Forelimb muscle (tissue), 1 donor: ENCODE results near the gene CBFA2T2. TPM values are rescaled to one million over a fixed set of nuclear protein-coding genes. Genes with fewer than 3 reads are reported as not detected.
A peak's percentile ranks its signal among the peaks of the same experiment; 100 is the strongest.
"Not testable (repeated sequence)": the region's sequence is repeated elsewhere in the genome, so short reads cannot be mapped to it uniquely, and the experiment has no call there.

Experiments used
- DNase-seq: peaks from one replicate; pipeline ENCODE4 v3.0.0-alpha.2; 2013; ENCODE audit warnings: low read depth
- polyA plus RNA-seq: library from polyadenylated mRNA; unstranded; fragments of 120-200 nt; gene quantifications from one replicate; pipeline ENCODE4 v1.2.1, GENCODE V29; 2013; ENCODE audit not compliant: insufficient read length

Gene CBFA2T2
- polyA plus RNA-seq, 1 donor, result 17.5 TPM

- DNase-seq, result no peak
Observed at GRCh38 chr20:33470866-33471265, 19.0 kb upstream of the CBFA2T2 start.

GRCh38 chr20:33472868-33473435 is 16.9 kb upstream of the CBFA2T2 start:
- no peak for DNase-seq

DNA sequence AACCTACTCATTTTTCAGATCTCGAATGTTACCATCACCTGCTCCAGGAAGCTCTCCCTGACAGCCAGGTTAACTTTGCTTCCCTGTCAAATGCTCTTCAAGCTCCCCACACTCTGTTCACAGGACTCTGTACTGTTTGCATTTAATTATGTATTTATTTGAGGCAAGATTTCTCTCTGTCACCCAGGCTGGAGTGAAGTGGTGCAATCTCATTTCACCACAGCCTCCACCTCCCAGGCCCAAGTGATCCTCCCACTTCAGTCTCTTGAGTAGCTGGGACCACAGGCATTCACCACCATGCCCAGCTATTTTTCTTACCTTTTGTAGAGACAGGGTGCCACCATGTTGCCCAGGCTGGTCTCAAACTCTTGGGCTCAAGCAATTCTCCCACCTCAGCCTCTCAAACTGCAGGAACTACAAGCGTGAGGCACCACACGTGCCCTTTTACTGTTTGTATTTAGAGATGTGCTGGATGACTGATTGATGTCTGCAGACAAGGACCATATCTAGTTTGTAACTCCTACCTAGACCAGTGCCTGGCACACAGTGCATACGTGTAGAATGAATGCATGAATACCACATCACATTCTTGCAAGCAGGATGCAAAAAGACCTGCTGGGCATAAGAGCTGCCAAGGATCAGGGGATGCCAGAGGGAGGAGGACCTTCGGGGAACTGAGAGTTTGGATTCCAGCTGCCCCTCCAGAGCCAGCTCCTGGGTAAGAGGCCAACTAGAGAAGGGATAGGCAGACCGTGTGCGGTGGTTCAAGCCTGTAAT is 15.6 kb upstream of the CBFA2T2 start:
- DNase-seq, result no peak

DNA sequence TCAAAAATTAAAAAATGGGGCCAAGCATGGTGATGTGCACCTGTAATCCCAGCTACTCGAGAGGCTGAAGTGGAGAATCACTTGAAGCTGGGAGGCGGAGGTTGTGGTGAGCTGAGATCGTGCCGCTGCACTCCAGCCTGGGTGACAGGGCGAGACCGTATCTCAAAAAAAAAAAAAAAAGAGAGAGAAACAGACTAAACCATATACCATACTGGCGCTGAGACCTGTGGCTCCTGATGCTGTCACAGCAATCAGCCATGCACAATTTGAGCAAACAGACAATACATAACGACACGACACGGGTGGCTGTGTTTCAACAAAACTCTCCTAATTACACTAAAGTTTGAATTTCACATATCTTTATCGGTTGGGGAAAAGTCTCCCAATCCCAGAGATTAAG is 14.9 kb upstream of the CBFA2T2 start:
- no peak for DNase-seq

- no peak for DNase-seq
Observed at GRCh38 chr20:33475381-33476152, 14.3 kb upstream of the CBFA2T2 start.

DNA sequence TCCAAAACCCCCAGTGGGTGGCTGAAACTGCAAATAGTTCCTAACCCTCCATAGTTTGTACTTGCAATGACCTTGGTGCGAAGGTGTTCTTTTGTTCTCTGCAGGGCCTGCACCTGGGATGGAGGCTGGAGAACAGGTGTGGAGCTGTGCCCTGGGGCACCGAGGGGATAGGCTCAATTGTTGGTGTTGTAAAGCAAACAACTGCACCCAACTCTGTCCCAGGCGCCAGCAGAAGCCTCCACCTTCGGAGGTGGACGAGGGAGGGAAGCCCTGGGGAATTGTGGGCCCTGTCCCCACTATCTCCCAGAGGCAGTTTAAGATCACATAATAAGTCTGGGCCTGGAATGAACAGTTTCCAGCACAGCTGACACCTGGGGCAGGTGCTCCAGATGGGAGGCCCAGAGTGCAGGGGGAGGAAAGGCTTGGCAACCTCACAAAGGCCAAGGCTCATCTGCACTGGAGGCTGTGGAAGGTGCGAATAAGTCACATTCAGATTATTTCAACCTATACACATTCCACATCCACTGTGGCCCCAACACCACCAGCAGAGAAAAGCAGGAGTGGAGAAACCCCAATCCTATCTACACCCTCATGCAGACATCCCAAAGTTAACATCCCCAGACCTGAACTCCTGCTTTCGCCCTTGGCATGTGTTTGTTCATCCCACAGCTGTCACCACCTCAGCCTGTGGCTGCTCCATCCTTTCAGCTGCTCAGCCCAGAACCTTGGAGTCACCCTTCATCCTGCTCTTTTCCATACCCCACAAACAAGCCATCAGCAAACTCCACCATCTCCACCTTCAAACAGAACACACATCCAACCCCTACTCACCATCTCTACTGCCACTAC is 12.3 kb upstream of the CBFA2T2 start:
- DNase-seq, result no peak

DNA sequence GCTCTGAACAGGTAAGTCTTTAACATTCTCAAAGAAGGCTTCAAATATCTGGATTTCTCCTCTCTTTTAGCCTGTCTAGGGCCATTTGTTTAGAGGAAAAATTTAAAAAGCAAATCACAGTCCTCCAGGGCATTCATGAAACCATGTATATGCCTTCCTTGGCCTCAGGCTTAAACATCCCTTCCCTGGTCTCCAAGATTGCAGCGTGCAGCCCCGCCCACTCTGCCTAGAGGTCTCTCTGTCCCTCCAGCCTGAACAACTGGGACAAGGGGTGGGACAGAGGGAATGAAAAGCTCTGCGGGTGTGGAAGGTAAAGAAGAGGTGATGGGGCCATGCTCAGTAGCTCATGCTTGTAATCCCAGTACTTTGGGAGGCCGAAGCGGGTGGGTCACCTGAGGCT is 9.8 kb upstream of the CBFA2T2 start:
- DNase-seq, result no peak

GRCh38 chr20:33481431-33481941 is 8.4 kb upstream of the CBFA2T2 start:
- DNase-seq, result no peak

DNA sequence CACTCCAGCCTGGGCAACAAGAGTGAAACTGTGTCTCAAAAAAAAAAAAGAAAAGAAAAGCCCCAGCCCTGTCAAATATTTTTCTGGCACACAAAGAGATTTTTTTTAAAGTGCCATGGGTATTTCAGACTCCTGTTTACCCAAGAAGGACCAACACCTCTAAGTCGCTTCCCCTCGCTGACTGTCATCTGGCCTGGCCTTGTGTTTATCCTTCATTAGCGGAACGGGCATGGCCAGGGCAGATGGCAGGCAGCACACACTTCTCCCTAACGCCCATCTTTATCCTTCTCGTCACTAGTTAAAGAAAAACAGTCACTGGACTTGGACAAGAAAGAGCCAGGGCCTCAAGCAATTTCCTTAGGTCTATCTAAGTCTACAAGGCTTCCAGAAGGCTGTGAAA is 7.3 kb upstream of the CBFA2T2 start:
- DNase-seq, result no peak

- DNase-seq, result not testable (repeated sequence)
Observed at GRCh38 chr20:33483186-33483585, 6.7 kb upstream of the CBFA2T2 start.

- no peak for DNase-seq
Observed at GRCh38 chr20:33488201-33488600, 1.7 kb upstream of the CBFA2T2 start.

DNA sequence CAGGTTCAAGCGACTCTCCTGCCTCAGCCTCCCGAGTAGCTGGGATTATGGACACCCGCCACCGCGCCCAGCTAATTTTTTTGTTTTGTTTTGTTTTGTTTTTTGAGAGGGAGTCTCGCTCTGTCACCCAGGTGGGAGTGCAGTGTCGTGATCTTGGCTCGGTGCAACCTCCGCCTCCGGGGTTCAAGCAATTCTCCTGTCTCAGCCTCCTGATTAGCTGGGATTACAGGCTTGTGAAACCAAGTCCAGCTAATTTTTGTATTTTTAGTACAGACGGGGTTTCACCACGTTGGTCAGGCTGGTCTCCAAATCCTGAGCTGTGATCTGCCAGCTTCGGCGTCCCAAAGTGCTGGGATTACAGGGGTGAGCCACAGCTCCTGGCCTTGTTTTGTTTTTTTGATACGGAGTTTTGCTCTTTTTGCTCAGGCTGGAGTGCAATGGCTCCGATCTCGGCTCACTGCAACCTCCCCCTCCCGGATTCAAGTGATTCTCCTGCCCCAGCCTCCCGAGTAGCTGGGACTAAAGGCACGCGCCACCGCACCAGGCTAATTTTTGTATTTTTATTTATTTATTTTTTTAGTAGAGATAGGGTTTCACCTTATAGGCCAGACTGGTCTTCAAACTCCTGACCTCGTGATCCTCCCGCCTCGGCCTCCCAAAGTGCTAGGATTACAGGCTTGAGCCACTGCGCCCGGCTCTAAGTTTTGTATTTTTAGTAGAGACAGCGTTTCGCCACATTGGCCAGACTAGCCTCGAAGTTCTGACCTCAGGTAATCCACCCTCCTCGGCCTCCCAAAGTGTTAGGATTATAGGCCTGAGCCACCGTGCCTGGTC is 1.0 kb upstream of the CBFA2T2 start:
- DNase-seq, result not testable (repeated sequence)

GRCh38 chr20:33489495-33490022 is 337 bp upstream of the CBFA2T2 start:
- DNase-seq, result peak; percentile 85

DNA sequence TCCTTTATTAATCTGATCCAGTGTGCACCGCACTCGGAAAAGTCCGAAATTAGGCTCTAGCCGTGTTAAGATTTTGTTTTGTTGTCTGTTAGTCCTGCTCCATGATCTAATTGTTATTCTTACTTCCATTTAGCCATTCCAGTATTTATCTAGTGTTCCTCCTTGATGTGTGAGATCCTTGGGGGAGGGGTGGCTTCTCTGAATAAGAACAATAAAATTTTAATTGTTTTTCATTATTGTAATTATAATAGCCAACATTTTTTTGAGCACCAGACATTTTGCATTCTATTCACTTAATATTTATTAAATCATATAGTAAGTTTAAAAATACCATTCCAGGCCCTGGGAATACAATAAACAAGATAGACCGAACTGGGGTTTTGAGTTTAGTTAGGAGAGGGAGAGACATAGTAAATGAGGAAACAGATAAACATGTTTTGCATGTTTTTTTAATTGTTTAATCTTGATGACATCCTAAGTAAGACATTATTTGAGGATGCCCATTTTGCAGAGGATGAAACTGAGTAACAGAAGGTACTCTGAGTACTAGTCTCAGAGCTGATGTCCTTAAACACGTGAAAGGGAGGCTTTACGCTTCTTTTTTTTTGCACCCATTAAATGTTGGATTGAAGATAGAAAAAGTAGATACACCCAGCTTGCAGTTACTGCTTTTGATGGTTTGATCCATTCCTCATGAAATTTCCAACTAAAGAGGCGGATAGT is 1.2 kb downstream of the CBFA2T2 start:
- no peak for DNase-seq

DNA sequence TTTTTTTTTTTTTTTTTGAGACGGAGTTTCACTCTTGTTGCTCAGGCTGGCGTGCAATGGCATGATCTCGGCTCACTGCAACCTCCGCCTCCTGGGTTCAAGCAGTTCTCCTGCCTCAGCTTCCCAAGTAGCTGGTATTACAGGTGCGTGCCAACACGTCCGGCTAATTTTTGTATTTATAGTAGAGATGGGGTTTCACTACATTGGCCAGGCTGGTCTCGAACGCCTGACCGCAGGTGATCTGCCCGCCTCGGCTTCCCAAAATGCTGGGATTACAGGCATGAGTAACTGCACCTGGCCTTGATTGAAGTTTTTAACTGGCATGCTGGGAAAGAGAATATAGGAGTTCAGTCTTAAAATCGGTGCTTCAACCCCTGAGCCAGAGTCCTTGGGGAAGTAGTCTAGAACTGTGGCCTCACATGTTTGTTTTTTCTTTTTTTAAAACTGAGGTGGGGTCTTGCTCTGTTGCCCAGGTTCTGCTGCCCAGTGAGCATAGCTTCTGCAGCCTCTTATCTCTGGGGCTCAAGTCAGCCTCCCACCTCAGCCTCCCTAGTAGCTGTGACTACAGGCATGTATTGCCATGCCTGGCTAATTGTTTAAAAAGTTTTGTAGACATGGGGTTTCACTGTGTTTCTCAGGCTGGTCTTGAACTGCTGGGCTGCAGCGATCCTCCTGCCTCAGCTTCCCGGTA is 3.3 kb downstream of the CBFA2T2 start:
- DNase-seq, result no peak

- not testable (repeated sequence) for DNase-seq
Observed at GRCh38 chr20:33496776-33497175, 6.9 kb downstream of the CBFA2T2 start.

DNA sequence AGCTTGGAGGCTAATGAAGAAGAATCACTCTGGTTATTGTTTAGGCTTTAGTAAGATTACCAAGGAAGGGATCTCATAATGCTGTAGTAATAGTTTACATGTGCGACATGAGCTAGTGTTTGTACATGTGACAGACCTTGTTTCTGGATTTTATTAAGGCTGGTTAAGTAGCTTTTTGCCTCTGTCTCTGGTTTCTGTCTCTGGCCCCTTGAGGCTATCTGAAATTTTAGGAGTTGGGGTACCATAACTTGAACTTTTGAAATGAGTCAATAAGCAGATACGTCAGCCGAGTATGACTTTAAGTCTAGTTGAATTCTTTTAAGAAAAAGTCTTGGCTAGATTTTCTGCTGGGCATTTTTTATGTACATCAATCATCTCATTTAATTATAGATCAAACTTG is 9.5 kb downstream of the CBFA2T2 start:
- DNase-seq, result no peak

DNA sequence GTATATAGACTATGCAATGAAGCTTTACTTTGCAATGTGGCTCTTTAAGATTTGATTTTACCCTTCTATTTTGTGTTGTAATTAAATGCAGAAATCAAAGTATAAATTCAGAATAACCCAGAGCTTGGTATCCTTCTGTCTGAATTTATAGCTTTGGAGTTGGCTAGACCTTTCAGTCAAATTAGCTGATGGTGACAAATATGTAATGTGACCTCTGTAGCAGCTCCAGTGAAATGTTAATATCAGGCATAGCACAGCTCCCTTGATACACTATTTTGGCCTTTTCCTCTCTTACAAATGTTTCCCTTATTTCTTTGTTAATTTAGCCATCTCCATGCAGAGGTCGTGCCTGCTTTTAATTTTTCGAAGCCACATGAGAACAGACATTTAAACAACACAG is 11.1 kb downstream of the CBFA2T2 start:
- no peak for DNase-seq

- DNase-seq, result no peak
Observed at GRCh38 chr20:33503564-33503963, 13.7 kb downstream of the CBFA2T2 start.
